Right lung (tissue), 5 donors: ENCODE results near the gene MMUT. TPM values are rescaled to one million over a fixed set of nuclear protein-coding genes. Genes with fewer than 3 reads are reported as not detected.
"Not testable (repeated sequence)": the region's sequence is repeated elsewhere in the genome, so short reads cannot be mapped to it uniquely, and the experiment has no call there.

Source experiments
- DNase-seq, 2 donors: peaks; one replicate each; pipeline ENCODE4 v3.0.0-alpha.2; 2013
- polyA plus RNA-seq, 5 donors: library from polyadenylated mRNA; unstranded; fragments of 120-200 nt; gene quantifications; one replicate each; pipeline versions ENCODE4 v1.2.1 to v1.2.3, GENCODE V29; 2013; ENCODE audit warnings: inconsistent platforms in 1 of 5, low replicate concordance in 1 of 5; ENCODE audit not compliant: insufficient read length in 5 of 5, insufficient read depth in 1 of 5

The MMUT gene
- polyA plus RNA-seq, 5 donors = 28.7 to 48.4 (median 37.0) TPM

GRCh38 chr6:49453221-49453620, 9.8 kb downstream of the MMUT start:
- no peak for DNase-seq

GRCh38 chr6:49430866-49431265, 32.2 kb downstream of the MMUT start:
- DNase-seq = no peak

- no peak for DNase-seq
These were observed 32.9 kb downstream of the MMUT start for GRCh38 chr6:49430187-49430586.

- DNase-seq = no peak
These were observed 39.2 kb downstream of the MMUT start for GRCh38 chr6:49423817-49424216.

- DNase-seq = no peak
These were observed 46.9 kb downstream of the MMUT start for GRCh38 chr6:49416195-49416594.

- no peak for DNase-seq
These were observed 47.7 kb downstream of the MMUT start for GRCh38 chr6:49415358-49415757.

GRCh38 chr6:49410564-49410963, 52.5 kb downstream of the MMUT start:
- DNase-seq = no peak

GRCh38 chr6:49409951-49410542, 53.0 kb downstream of the MMUT start:
- DNase-seq = peak; percentile 62 to 63

GRCh38 chr6:49406250-49406970, 56.6 kb downstream of the MMUT start:
- DNase-seq = no peak

GRCh38 chr6:49401063-49401462, 62.0 kb downstream of the MMUT start:
- no peak for DNase-seq

- DNase-seq = not testable (repeated sequence)
These were observed 76.2 kb downstream of the MMUT start for GRCh38 chr6:49386667-49387508.

- DNase-seq = peak in 1 of 2 donors; percentile 2
These were observed 78.1 kb downstream of the MMUT start for GRCh38 chr6:49384904-49385303.

Other genes with a start within 250 kb of the MMUT start
- 10 to 100 TPM in 4 of 5 donors, 1 to 10 TPM in 1; 9.4 to 21.1 (median 16.3) TPM for gene CENPQ, start 117 bp upstream of the MMUT start, polyA plus RNA-seq
- gene GLYATL3, start 36.7 kb upstream of the MMUT start, polyA plus RNA-seq = not detected
- gene C6orf141, start 87.4 kb upstream of the MMUT start, polyA plus RNA-seq = 1 to 10 TPM; 2.6 to 5.3 (median 3.9) TPM
- 1 to 10 TPM; 1.7 to 6.7 (median 1.8) TPM for gene RHAG, start 173.6 kb upstream of the MMUT start, polyA plus RNA-seq